Measurements from ENCODE around the gene CARD9.

- TF ChIP-seq CTCF (IDR thresholded peaks at IDR 0.05; ENCODE audit: low read depth, low read length, poor library complexity, severe bottlenecking) (no peak), EZH2phosphoT487 (IDR thresholded peaks at IDR 0.05; ENCODE audit: borderline replicate concordance, low read length) (no peak)
These were observed 15.9 kb upstream of the CARD9 start for GRCh38 chr9:136389396-136389795.

Data from DOHH2 (cell line).